ENCODE data around the gene ZDHHC8. TPM values are rescaled to one million over a fixed set of nuclear protein-coding genes. Genes with fewer than 3 reads are reported as not detected.

The ZDHHC8 gene, protein sequence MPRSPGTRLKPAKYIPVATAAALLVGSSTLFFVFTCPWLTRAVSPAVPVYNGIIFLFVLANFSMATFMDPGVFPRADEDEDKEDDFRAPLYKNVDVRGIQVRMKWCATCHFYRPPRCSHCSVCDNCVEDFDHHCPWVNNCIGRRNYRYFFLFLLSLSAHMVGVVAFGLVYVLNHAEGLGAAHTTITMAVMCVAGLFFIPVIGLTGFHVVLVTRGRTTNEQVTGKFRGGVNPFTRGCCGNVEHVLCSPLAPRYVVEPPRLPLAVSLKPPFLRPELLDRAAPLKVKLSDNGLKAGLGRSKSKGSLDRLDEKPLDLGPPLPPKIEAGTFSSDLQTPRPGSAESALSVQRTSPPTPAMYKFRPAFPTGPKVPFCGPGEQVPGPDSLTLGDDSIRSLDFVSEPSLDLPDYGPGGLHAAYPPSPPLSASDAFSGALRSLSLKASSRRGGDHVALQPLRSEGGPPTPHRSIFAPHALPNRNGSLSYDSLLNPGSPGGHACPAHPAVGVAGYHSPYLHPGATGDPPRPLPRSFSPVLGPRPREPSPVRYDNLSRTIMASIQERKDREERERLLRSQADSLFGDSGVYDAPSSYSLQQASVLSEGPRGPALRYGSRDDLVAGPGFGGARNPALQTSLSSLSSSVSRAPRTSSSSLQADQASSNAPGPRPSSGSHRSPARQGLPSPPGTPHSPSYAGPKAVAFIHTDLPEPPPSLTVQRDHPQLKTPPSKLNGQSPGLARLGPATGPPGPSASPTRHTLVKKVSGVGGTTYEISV
- 10 to 100 TPM; 15.8 to 23.7 (median 22.2) TPM for total RNA-seq
- 10 to 100 TPM in 2 of 3 donors, 1 to 10 TPM in 1; 9.7 to 11.8 (median 10.8) TPM for polyA plus RNA-seq
- long read RNA-seq, donor 1, full-length matches to known transcripts, result 1 of 10 reads
- long read RNA-seq, donor 1, partial matches to known transcripts, result 3 of 10 reads
- long read RNA-seq, donor 1, other reads (novel, unspliced or antisense), result 6 of 10 reads
- long read RNA-seq, donor 2, partial matches to known transcripts, result 4 of 33 reads
- long read RNA-seq, donor 2, other reads (novel, unspliced or antisense), result 29 of 33 reads

GRCh38 chr22:20131597-20131858, at the start of gene ZDHHC8:
Gene ZDHHC8, plus strand, starts transcription at chr22:20131804. Its CDS starts 144 bp downstream, at chr22:20131948.
- Histone ChIP-seq H3K36me3 (ENCODE audit: insufficient read depth in 1 of 2, low read depth in 1 of 2) (peaks cover 0 to 17% of the 10 kb centered on the region in 2 donors), H3K4me3 (peak within 1 kb of the TSS; percentile 96), H3K4me1 (peaks cover 38% of the 10 kb centered on the region), H3K27me3 (ENCODE audit: insufficient read depth in 3 of 3, low read length in 2 of 3) (no peaks in the 10 kb centered on the region), H3K27ac (peak within 1 kb of the TSS; percentile 80), H3K9me3 (no peaks in the 10 kb centered on the region)
- DNase-seq, result peak in 1 of 2 donors; percentile 61
- WGBS, 3 donors, result 0% methylated on average over 6 to 43 of the region's 43 CpGs
- ATAC-seq, result peak; percentile 49 to 61 (median 58)
- intact Hi-C loops (cut with DNase I), result no loop called here
- TF ChIP-seq, protein P1, sequence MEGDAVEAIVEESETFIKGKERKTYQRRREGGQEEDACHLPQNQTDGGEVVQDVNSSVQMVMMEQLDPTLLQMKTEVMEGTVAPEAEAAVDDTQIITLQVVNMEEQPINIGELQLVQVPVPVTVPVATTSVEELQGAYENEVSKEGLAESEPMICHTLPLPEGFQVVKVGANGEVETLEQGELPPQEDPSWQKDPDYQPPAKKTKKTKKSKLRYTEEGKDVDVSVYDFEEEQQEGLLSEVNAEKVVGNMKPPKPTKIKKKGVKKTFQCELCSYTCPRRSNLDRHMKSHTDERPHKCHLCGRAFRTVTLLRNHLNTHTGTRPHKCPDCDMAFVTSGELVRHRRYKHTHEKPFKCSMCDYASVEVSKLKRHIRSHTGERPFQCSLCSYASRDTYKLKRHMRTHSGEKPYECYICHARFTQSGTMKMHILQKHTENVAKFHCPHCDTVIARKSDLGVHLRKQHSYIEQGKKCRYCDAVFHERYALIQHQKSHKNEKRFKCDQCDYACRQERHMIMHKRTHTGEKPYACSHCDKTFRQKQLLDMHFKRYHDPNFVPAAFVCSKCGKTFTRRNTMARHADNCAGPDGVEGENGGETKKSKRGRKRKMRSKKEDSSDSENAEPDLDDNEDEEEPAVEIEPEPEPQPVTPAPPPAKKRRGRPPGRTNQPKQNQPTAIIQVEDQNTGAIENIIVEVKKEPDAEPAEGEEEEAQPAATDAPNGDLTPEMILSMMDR (IDR thresholded peaks at IDR 0.05), result no peak

GRCh38 chr22:20083157-20083890, 48.3 kb upstream of the ZDHHC8 start:
- H3K4me3 ChIP-seq, result no peak overlapping the region
- H3K27ac ChIP-seq, result peak overlapping the region; percentile 20
- no peak for DNase-seq
- no peaks in the 10 kb centered on the region for H3K27me3 ChIP-seq (ENCODE audit: insufficient read depth in 3 of 3, low read length in 2 of 3)
- H3K4me1 ChIP-seq, result peaks cover 49% of the 10 kb centered on the region
- no peak for ATAC-seq
- no peaks in the 10 kb centered on the region for H3K9me3 ChIP-seq
- 84 to 86% (median 85%) methylated on average over 10 of the region's 10 CpGs for WGBS, 3 donors
- intact Hi-C loops (cut with DNase I), result loop anchor here (5.0 kb wide), 2 partner anchors 34 to 61 kb away; partner anchors contain the start of genes RANBP1 (in 1 of the 2), TANGO2 (in 1 of the 2) and TRMT2A (in 1 of the 2)
- TF ChIP-seq, protein P1 (IDR thresholded peaks at IDR 0.05), result no peak
- H3K36me3 ChIP-seq (ENCODE audit: insufficient read depth in 1 of 2, low read depth in 1 of 2), result peaks cover 8 to 29% of the 10 kb centered on the region in 2 donors

GRCh38 chr22:20083891-20084546, 47.6 kb upstream of the ZDHHC8 start:
- TF ChIP-seq, protein P1 (IDR thresholded peaks at IDR 0.05), result no peak
- intact Hi-C loops (cut with DNase I), result loop anchor here (5.0 kb wide), 2 partner anchors 33 to 62 kb away; partner anchors contain the start of genes RANBP1 (in 1 of the 2), TANGO2 (in 1 of the 2) and TRMT2A (in 1 of the 2)
- peaks cover 49% of the 10 kb centered on the region for H3K4me1 ChIP-seq

More at GRCh38 chr22:20083891-20084546, 47.6 kb upstream of the ZDHHC8 start:
- Histone ChIP-seq H3K9me3 (no peaks in the 10 kb centered on the region), H3K27ac (peak overlapping the region; percentile 61), H3K36me3 (ENCODE audit: insufficient read depth in 1 of 2, low read depth in 1 of 2) (peaks cover 8 to 36% of the 10 kb centered on the region in 2 donors), H3K27me3 (ENCODE audit: insufficient read depth in 3 of 3, low read length in 2 of 3) (no peaks in the 10 kb centered on the region), H3K4me3 (no peak overlapping the region)
- 67 to 78% (median 77%) methylated on average over 10 of the region's 10 CpGs for WGBS, 3 donors
- DNase-seq (no peak), ATAC-seq (no peak)

Data from psoas muscle (tissue), 8 donors.